GM19395 (cell line): ENCODE results near the gene DAZ2.
"Not testable (repeated sequence)": the region's sequence is repeated elsewhere in the genome, so short reads cannot be mapped to it uniquely, and the experiment has no call there.

Source experiments
- ATAC-seq: cut with Tn5 transposase; IDR thresholded peaks from one replicate; pipeline ENCODE4 v1.9.1; 2021; ENCODE audit warnings: mild to moderate bottlenecking, moderate library complexity; ENCODE audit not compliant: unreplicated experiment

DAZ2 gene

GRCh38 chrY:23219233-23219632 is at the start of gene DAZ2:
TSS of gene DAZ2 (plus strand) at chrY:23219533. CDS start at chrY:23219741, 208 bp downstream.
- not testable (repeated sequence) for ATAC-seq

DNA sequence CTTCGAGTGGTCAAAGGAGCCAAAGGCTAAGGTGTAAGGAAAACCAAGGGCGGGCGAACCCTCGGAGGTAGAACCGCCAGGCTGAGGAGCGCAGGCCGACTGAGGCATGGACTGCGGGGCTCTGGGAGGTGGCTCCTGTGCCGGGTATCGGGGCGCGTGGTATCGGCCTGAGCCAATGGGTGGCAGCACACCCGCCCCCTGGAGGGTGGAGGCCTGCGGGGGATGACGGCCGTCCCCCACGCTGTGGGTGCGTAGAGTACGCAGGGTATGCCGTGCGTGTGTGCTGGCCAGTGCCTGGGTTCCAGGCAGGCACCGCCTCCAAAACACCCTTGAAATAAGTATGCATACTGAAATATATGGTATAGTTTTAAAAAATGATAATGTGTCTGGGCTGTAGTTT is 20.4 kb upstream of the DAZ2 start, which contains the start of gene DAZ1:
Gene DAZ1, minus strand, starts transcription at position 101 of the 400 bp plus-strand sequence. CDS start 208 bp downstream, outside the sequence.
- ATAC-seq: not testable (repeated sequence)

- ATAC-seq: not testable (repeated sequence)
Measured at GRCh38 chrY:23207455-23207854, 11.9 kb upstream of the DAZ2 start.

GRCh38 chrY:23209802-23210495 is 9.4 kb upstream of the DAZ2 start:
- not testable (repeated sequence) for ATAC-seq

- ATAC-seq: not testable (repeated sequence)
Measured at GRCh38 chrY:23210681-23211080, 8.7 kb upstream of the DAZ2 start.
